Naive thymus-derived CD4-positive, alpha-beta T cell (primary cell): ENCODE results near the gene CGRRF1. TPM values are rescaled to one million over a fixed set of nuclear protein-coding genes. Genes with fewer than 3 reads are reported as not detected.

Experiments used
- ATAC-seq: fragments of 150-1000 bp; cut with Tn5 transposase; 2 replicates; pipeline ENCODE4 v1.10.0; 2021; ENCODE audit warnings: mild to moderate bottlenecking, moderate library complexity
- CTCF ChIA-PET: fragments of 350-600 bp; sonication (Branson Sonifier 250); formaldehyde crosslinking; loops from one replicate; lab custom pipeline; 2021; ENCODE audit warnings: antibody characterized with exemption; lab: Charles Lee
- POLR2A ChIA-PET: fragments of 350-600 bp; sonication (Branson Sonifier 250); formaldehyde crosslinking; loops from one replicate; lab custom pipeline; 2021; ENCODE audit warnings: antibody characterized with exemption, inconsistent platforms; lab: Charles Lee
- DNase-seq, 9 donors: peaks; one replicate each; pipeline versions ENCODE4 v3.0.0 to v3.0.0-alpha.2; 2020 to 2022; ENCODE audit warnings: mixed read lengths in 1 of 9
- H3K27ac ChIP-seq: one replicate; pipeline ENCODE4 v1.7.0; 2013; ENCODE audit warnings: mild to moderate bottlenecking, low read depth, low read length, moderate library complexity
- H3K27me3 ChIP-seq, 2 donors: one replicate each; pipeline ENCODE4 v1.7.0; 2013; ENCODE audit warnings: low read length in 2 of 2, mild to moderate bottlenecking in 2 of 2, moderate library complexity in 2 of 2; ENCODE audit not compliant: control insufficient read depth in 2 of 2, insufficient read depth in 2 of 2
- H3K36me3 ChIP-seq, 3 experiments: 1 replicate in 2 of 3; 2 replicates in 1 of 3; pipeline ENCODE4 v1.7.0; 2013; ENCODE audit warnings: low read length in 3 of 3, mild to moderate bottlenecking in 3 of 3, moderate library complexity in 1 of 3; ENCODE audit not compliant: insufficient read depth in 3 of 3, control insufficient read depth in 2 of 3
- H3K4me1 ChIP-seq, 2 donors: one replicate each; pipeline ENCODE4 v1.7.0; 2013; ENCODE audit warnings: low read length in 2 of 2, mild to moderate bottlenecking in 2 of 2, moderate library complexity in 1 of 2; ENCODE audit not compliant: control insufficient read depth in 2 of 2, insufficient read depth in 2 of 2
- H3K4me3 ChIP-seq: 2 replicates; pipeline ENCODE4 v1.7.0; 2013; ENCODE audit warnings: mild to moderate bottlenecking, low read length
- H3K9me3 ChIP-seq, 3 experiments: 1 replicate in 2 of 3; 2 replicates in 1 of 3; pipeline ENCODE4 v1.7.0; 2013; ENCODE audit warnings: low read length in 3 of 3; ENCODE audit not compliant: control insufficient read depth in 2 of 3
- H3K27ac Mint-ChIP-seq, 9 donors: one replicate each; pipeline ENCODE4 v1.8.0; 2020 to 2022; ENCODE audit warnings: mixed read lengths in 9 of 9, mild to moderate bottlenecking in 8 of 9, moderate library complexity in 5 of 9, inconsistent platforms in 2 of 9
- H3K27me3 Mint-ChIP-seq, 5 donors: one replicate each; pipeline ENCODE4 v1.8.0; 2021 to 2022; ENCODE audit warnings: mixed read lengths in 5 of 5, mild to moderate bottlenecking in 1 of 5
- H3K36me3 Mint-ChIP-seq, 5 donors: one replicate each; pipeline ENCODE4 v1.8.0; 2020 to 2022; ENCODE audit warnings: mixed read lengths in 5 of 5, mild to moderate bottlenecking in 3 of 5, inconsistent platforms in 1 of 5
- H3K4me1 Mint-ChIP-seq, 7 donors: one replicate each; pipeline ENCODE4 v1.8.0; 2020 to 2022; ENCODE audit warnings: mixed read lengths in 7 of 7, mild to moderate bottlenecking in 3 of 7, inconsistent platforms in 1 of 7
- H3K4me3 Mint-ChIP-seq, 10 donors: one replicate each; pipeline ENCODE4 v1.8.0; 2020 to 2022; ENCODE audit warnings: mild to moderate bottlenecking in 10 of 10, mixed read lengths in 10 of 10, moderate library complexity in 6 of 10, inconsistent platforms in 2 of 10
- H3K9me3 Mint-ChIP-seq, 11 donors: one replicate each; pipeline ENCODE4 v1.8.0; 2020 to 2022; ENCODE audit warnings: mixed read lengths in 11 of 11, mild to moderate bottlenecking in 4 of 11, inconsistent platforms in 1 of 11, moderate library complexity in 1 of 11
- intact Hi-C, 2 donors: fragments of 100-400 bp; cut with micrococcal nuclease; formaldehyde crosslinking; loops; one replicate each; pipeline ENCODE4 v1.15.1; 2023
- polyA plus RNA-seq, 2 donors: library from polyadenylated mRNA; unstranded; fragments of 300-500 nt; fragmentation: Illumina TruSeq; gene quantifications; one replicate each; pipeline ENCODE4 v1.2.3, GENCODE V29; 2021
- total RNA-seq, 6 experiments: library from RNA in 5 of 6; stranded (reverse) in 5 of 6; gene quantifications; 1 replicate in 5 of 6; 2 replicates in 1 of 6; pipeline ENCODE4 v1.2.3 and lab custom pipeline; 2021 to 2026

Gene CGRRF1
- total and polyA plus RNA-seq, 7 experiments from 2014 or later: 11.2 to 24.1 (median 17.9) TPM

DNA sequence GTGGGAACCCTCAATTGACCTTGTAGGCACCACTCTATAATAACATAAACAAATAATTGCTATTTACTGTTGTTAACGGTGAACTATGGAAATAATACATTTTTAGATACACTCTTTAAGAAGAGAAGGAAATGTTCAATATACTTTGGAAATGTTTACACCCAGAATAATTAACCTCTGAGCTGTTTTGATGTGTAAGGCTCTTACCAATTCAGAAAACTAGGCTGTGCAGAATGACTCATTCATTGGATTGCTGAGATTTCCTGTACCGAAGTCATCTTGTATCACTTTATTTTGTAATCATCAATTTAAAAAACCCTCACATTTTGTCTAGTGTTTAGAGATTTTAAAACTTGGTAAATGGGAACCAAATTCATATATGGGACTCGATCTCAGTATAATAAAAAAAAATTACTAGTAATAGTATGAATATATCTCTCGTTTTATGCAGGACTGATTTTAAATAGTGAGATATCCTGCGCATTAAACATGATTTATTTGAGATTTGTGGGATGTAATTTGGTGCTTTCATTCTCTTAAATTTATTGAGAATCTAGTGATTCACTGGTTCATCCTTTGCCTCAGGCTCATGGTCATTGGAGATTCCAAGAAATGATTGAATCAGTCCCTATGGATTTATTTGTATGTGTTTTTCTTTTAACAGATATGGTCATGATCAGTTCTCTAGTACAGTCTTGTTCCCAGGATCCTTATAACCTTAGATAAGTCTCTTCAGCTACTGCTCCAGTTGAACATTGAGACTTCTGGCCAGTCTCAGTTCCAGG is 61.1 kb downstream of the CGRRF1 start:
- CTCF ChIA-PET: interaction anchor here (1.4 kb wide), 1 partner anchor 203 kb away, joined by 8 read pairs; no protein-coding TSS in a partner anchor
- Mint-ChIP-seq H3K4me3 (no peak overlapping the region), H3K36me3 (peaks cover 0 to 24% (median 17%) of the 10 kb centered on the region in 5 donors), H3K4me1 (peaks cover 3 to 11% (median 5%) of the 10 kb centered on the region in 7 donors), H3K27me3 (peaks cover 5 to 30% (median 20%) of the 10 kb centered on the region in 5 donors), H3K9me3 (peaks cover 5 to 22% (median 14%) of the 10 kb centered on the region in 11 donors), H3K27ac (no peak overlapping the region)
- peaks cover 0 to 11% (median 0%) of the 10 kb centered on the region in 3 experiments for H3K9me3 ChIP-seq
- intact Hi-C loops: no loop called here
- POLR2A ChIA-PET: no interaction called here
- H3K4me1 ChIP-seq: peaks cover 0 to 3% of the 10 kb centered on the region in 2 donors
- no peak overlapping the region for H3K4me3 ChIP-seq
- peaks cover 0 to 12% of the 10 kb centered on the region in 2 donors for H3K27me3 ChIP-seq
- no peak for ATAC-seq
- no peak for DNase-seq
- H3K36me3 ChIP-seq: no peaks in the 10 kb centered on the region
- no peak overlapping the region for H3K27ac ChIP-seq

DNA sequence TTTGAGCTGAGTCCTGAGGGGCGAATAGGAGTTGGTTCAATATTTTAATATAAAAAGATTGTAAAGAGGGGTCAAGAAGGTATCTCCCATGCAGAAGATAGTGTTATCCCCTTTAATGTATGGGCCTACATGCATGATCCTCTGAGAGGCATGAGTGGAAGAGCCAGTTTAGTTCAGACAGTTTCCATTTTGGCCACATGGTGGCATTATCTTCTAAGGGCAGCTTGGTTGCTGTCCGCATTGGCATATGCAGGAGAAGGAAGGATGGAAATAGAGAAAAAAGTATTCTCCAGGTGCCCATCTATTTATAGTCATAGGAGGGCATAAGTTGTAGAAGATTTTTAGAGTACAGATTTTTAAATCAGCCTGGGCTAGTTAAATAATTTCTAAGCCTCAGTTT is 62.6 kb downstream of the CGRRF1 start:
- H3K36me3 ChIP-seq: no peaks in the 10 kb centered on the region
- no peak overlapping the region for H3K4me3 ChIP-seq
- no peak for DNase-seq
- peaks cover 8 to 24% (median 17%) of the 10 kb centered on the region in 5 donors for H3K36me3 Mint-ChIP-seq
- peaks cover 15 to 34% (median 28%) of the 10 kb centered on the region in 5 donors for H3K27me3 Mint-ChIP-seq
- no peak for ATAC-seq
- intact Hi-C loops: no loop called here
- H3K4me1 Mint-ChIP-seq: peaks cover 2 to 11% (median 4%) of the 10 kb centered on the region in 7 donors
- H3K27ac Mint-ChIP-seq: no peak overlapping the region
- H3K27ac ChIP-seq: no peak overlapping the region
- peaks cover 0 to 3% of the 10 kb centered on the region in 2 donors for H3K4me1 ChIP-seq
- CTCF ChIA-PET: interaction anchor here (1.4 kb wide), 1 partner anchor 202 kb away, joined by 8 read pairs; no protein-coding TSS in a partner anchor
- POLR2A ChIA-PET: no interaction called here
- peaks cover 5 to 22% (median 14%) of the 10 kb centered on the region in 11 donors for H3K9me3 Mint-ChIP-seq
- H3K4me3 Mint-ChIP-seq: no peak overlapping the region
- peaks cover 0 to 11% (median 0%) of the 10 kb centered on the region in 3 experiments for H3K9me3 ChIP-seq
- peaks cover 0 to 12% of the 10 kb centered on the region in 2 donors for H3K27me3 ChIP-seq

DNA sequence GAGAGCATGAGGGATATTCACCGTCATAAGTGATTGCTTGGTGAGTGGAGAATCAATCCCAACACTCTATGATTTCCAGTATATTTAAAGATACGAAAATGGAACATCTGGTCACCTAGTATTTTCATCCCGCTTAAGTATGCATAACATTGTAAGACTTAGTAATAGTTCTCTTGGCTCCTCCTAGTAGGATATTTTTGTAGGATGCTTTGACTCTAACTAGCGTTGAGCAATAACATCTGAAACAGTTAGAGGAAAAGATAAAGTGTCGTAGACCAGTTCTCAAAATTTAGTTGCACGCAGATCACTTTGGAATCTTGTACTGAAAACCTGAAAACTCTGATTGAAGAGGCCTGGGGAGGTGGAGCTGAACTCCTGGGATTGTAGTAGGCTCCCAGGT is 64.8 kb downstream of the CGRRF1 start:
- peaks cover 8 to 24% (median 17%) of the 10 kb centered on the region in 5 donors for H3K36me3 Mint-ChIP-seq
- no peaks in the 10 kb centered on the region for H3K4me1 Mint-ChIP-seq
- no peak for ATAC-seq
- Histone ChIP-seq H3K36me3 (no peaks in the 10 kb centered on the region), H3K27me3 (peaks cover 0 to 7% of the 10 kb centered on the region in 2 donors), H3K4me3 (no peak overlapping the region), H3K9me3 (peaks cover 0 to 11% (median 0%) of the 10 kb centered on the region in 3 experiments), H3K27ac (no peak overlapping the region), H3K4me1 (no peaks in the 10 kb centered on the region)
- no peak overlapping the region for H3K4me3 Mint-ChIP-seq
- intact Hi-C loops: no loop called here
- ChIA-PET POLR2A (no interaction called here), CTCF (no interaction called here)
- peaks cover 5 to 22% (median 14%) of the 10 kb centered on the region in 11 donors for H3K9me3 Mint-ChIP-seq
- H3K27me3 Mint-ChIP-seq: peaks cover 15 to 35% (median 23%) of the 10 kb centered on the region in 5 donors
- no peak for DNase-seq
- no peak overlapping the region for H3K27ac Mint-ChIP-seq

DNA sequence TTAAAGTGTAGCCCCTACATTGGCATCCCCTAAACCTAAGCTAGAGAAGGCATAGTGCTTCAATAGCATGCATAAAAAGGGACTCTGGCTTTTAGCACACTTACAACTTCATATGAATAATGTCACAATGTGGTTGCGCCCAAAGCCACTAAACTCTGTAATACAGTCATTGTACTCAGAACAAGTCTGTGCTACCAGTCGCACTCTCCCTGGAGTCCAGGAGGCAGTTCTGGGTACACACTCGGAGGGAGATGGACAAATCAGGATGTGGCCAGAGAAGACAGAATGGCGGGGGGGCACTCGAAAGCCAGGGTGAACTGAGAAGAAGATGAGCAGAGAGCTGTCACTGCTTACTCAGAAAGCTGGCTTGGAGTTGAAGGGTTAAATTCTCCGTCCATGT is 67.8 kb downstream of the CGRRF1 start:
- no peaks in the 10 kb centered on the region for H3K4me1 ChIP-seq
- no peak overlapping the region for H3K27ac Mint-ChIP-seq
- no peak overlapping the region for H3K4me3 ChIP-seq
- POLR2A ChIA-PET: no interaction called here
- H3K27me3 Mint-ChIP-seq: peaks cover under 1 to 26% (median 10%) of the 10 kb centered on the region in 5 donors
- DNase-seq: no peak
- intact Hi-C loops: no loop called here
- no peaks in the 10 kb centered on the region for H3K36me3 ChIP-seq
- H3K27me3 ChIP-seq: no peaks in the 10 kb centered on the region
- CTCF ChIA-PET: interaction anchor here (1.2 kb wide), 1 partner anchor 197 kb away, joined by 3 read pairs; no protein-coding TSS in a partner anchor
- ATAC-seq: no peak
- H3K4me1 Mint-ChIP-seq: no peaks in the 10 kb centered on the region
- no peak overlapping the region for H3K27ac ChIP-seq
- H3K9me3 Mint-ChIP-seq: peaks cover 0 to 14% (median 10%) of the 10 kb centered on the region in 11 donors
- H3K9me3 ChIP-seq: peaks cover 0 to 7% (median 0%) of the 10 kb centered on the region in 3 experiments
- peaks cover 8 to 17% (median 10%) of the 10 kb centered on the region in 5 donors for H3K36me3 Mint-ChIP-seq
- no peak overlapping the region for H3K4me3 Mint-ChIP-seq

DNA sequence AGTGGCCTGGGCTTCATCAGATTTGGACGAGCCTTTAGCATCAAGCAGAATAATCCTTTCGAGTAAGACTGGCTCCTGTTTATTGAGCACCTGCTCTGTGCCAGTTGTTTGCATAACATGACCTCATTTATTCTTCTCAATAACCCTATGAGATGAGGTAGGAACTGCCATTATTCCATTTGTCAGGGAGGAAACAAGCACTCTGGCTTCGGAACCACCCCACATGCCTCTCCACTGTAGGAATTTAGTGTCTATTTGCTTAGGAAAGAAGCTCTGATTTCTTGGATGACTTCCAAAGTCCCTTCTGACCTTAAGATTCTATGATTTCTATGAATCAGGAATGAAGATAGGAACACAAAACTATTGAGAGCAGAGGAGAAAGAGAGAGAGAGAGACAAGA is 68.3 kb downstream of the CGRRF1 start:
- peaks cover 0 to 26% (median 10%) of the 10 kb centered on the region in 5 donors for H3K27me3 Mint-ChIP-seq
- intact Hi-C loops: no loop called here
- peaks cover 0 to 9% (median 7%) of the 10 kb centered on the region in 11 donors for H3K9me3 Mint-ChIP-seq
- POLR2A ChIA-PET: no interaction called here
- Histone ChIP-seq H3K27me3 (no peaks in the 10 kb centered on the region), H3K4me1 (no peaks in the 10 kb centered on the region), H3K36me3 (no peaks in the 10 kb centered on the region), H3K27ac (no peak overlapping the region), H3K9me3 (peaks cover 0 to 5% (median 0%) of the 10 kb centered on the region in 3 experiments), H3K4me3 (no peak overlapping the region)
- H3K4me1 Mint-ChIP-seq: no peaks in the 10 kb centered on the region
- H3K27ac Mint-ChIP-seq: peak overlapping the region in 1 of 9 donors; percentile 46
- ATAC-seq (no peak), DNase-seq (no peak)
- H3K4me3 Mint-ChIP-seq: no peak overlapping the region
- peaks cover 8 to 17% (median 8%) of the 10 kb centered on the region in 5 donors for H3K36me3 Mint-ChIP-seq
- CTCF ChIA-PET: interaction anchor here (1.2 kb wide), 1 partner anchor 196 kb away, joined by 3 read pairs; no protein-coding TSS in a partner anchor

DNA sequence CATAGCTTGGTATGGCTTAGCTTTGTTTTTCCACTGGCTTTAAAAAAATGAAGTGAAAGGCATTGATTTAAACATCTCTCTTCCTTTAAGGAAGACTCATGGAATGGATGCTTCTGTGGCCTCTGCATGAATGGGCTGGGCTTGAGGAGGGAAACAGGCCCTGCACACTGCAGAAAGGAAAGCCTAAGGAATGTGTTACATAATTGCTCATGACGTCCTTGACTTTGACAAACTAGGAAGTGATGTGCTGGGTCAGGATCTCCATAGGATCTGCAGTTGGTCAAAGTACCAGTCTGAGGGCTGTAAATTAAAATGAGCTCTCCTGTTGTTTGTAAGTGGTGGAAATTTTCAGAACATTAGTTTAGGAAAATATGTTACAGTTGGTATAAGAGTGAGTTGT is 69.9 kb downstream of the CGRRF1 start:
- H3K36me3 ChIP-seq: no peaks in the 10 kb centered on the region
- H3K27me3 ChIP-seq: no peaks in the 10 kb centered on the region
- intact Hi-C loops: no loop called here
- no peak for DNase-seq
- Mint-ChIP-seq H3K4me3 (no peak overlapping the region), H3K27me3 (peaks cover 0 to 19% (median 10%) of the 10 kb centered on the region in 5 donors), H3K27ac (no peak overlapping the region), H3K36me3 (peaks cover 0 to 8% (median 0%) of the 10 kb centered on the region in 5 donors), H3K9me3 (no peaks in the 10 kb centered on the region), H3K4me1 (no peaks in the 10 kb centered on the region)
- CTCF ChIA-PET: interaction anchor here (0.9 kb wide), 1 partner anchor 194 kb away, joined by 4 read pairs; no protein-coding TSS in a partner anchor
- ATAC-seq: no peak
- H3K4me1 ChIP-seq: no peaks in the 10 kb centered on the region
- no peaks in the 10 kb centered on the region for H3K9me3 ChIP-seq
- POLR2A ChIA-PET: no interaction called here
- no peak overlapping the region for H3K27ac ChIP-seq
- H3K4me3 ChIP-seq: no peak overlapping the region
